Measurements from ENCODE around the gene CFAP107.
"Not testable (repeated sequence)": the region's sequence is repeated elsewhere in the genome, so short reads cannot be mapped to it uniquely, and the experiment has no call there.

CFAP107 gene

GRCh38 chr1:12745992-12746323 lies at the start of gene CFAP107:
TSS of gene CFAP107 (plus strand) at chr1:12746200. CDS start at chr1:12746431, 231 bp downstream.
- no peak for DNase-seq

- no peak for DNase-seq
These were observed 49.3 kb upstream of the CFAP107 start for GRCh38 chr1:12696658-12697057.

GRCh38 chr1:12697397-12697796 lies 48.6 kb upstream of the CFAP107 start:
- DNase-seq: no peak

GRCh38 chr1:12703821-12704451 lies 42.1 kb upstream of the CFAP107 start:
- no peak for DNase-seq

- no peak for DNase-seq
These were observed 39.9 kb upstream of the CFAP107 start for GRCh38 chr1:12706061-12706460.

- DNase-seq: no peak
These were observed 37.5 kb upstream of the CFAP107 start for GRCh38 chr1:12708396-12709090.

- no peak for DNase-seq
These were observed 36.9 kb upstream of the CFAP107 start for GRCh38 chr1:12709091-12709491.

GRCh38 chr1:12709696-12710095 lies 36.3 kb upstream of the CFAP107 start:
- no peak for DNase-seq

- no peak for DNase-seq
These were observed 34.5 kb upstream of the CFAP107 start for GRCh38 chr1:12711536-12711935.

- no peak for DNase-seq
These were observed 33.9 kb upstream of the CFAP107 start for GRCh38 chr1:12712076-12712475.

- DNase-seq: no peak
These were observed 33.1 kb upstream of the CFAP107 start for GRCh38 chr1:12712929-12713328.

GRCh38 chr1:12713651-12714050 lies 32.3 kb upstream of the CFAP107 start:
- not testable (repeated sequence) for DNase-seq

GRCh38 chr1:12714710-12715475 lies 31.1 kb upstream of the CFAP107 start:
- no peak for DNase-seq

- DNase-seq: no peak
These were observed 30.0 kb upstream of the CFAP107 start, which contains the start of gene AADACL3 for GRCh38 chr1:12715896-12716437. TSS of gene AADACL3 (plus strand) at chr1:12716110. CDS start at chr1:12716177, 67 bp downstream.

GRCh38 chr1:12717301-12717838 lies 28.6 kb upstream of the CFAP107 start:
- DNase-seq: no peak

- DNase-seq: no peak
These were observed 23.4 kb upstream of the CFAP107 start for GRCh38 chr1:12722626-12723025.

- DNase-seq: no peak
These were observed 17.6 kb upstream of the CFAP107 start for GRCh38 chr1:12728391-12728790.

- no peak for DNase-seq
These were observed 15.8 kb upstream of the CFAP107 start for GRCh38 chr1:12730156-12730555.

- DNase-seq: not testable (repeated sequence)
These were observed 14.9 kb upstream of the CFAP107 start for GRCh38 chr1:12731084-12731483.

- DNase-seq: no peak
These were observed 11.3 kb upstream of the CFAP107 start for GRCh38 chr1:12734651-12735050.

GRCh38 chr1:12738934-12739333 lies 7.1 kb upstream of the CFAP107 start:
- no peak for DNase-seq

- no peak for DNase-seq
These were observed 6.4 kb upstream of the CFAP107 start for GRCh38 chr1:12739613-12740012.

- DNase-seq: no peak
These were observed 4.1 kb upstream of the CFAP107 start for GRCh38 chr1:12741946-12742345.
